ENCODE data around the gene ASB5. TPM values are rescaled to one million over a fixed set of nuclear protein-coding genes. Genes with fewer than 3 reads are reported as not detected.

The ASB5 gene
- total RNA-seq, 2 donors from 2014 or later = 2.8 to 14.6 TPM

DNA sequence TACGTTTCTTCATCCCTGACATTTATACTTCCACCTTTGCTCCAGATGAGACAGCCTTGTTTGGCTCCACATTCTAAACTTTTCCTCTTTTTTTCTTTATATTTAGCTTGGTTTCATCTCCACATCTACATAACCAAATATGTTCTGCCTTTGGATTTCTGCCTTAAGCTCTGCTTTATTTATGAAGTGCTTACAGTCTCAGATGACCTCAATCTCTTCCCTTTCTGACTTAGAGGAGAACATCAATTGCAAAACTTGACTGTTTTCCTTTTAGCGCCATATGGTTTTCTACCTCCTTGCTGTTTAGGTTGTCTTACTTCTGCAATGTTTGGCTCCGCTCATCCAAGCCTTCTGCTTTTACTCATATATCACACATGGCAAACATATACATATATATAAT lies 7.5 kb downstream of the ASB5 start:
- DNase-seq = no peak
- Mint-ChIP-seq H3K36me3 (ENCODE audit: low read depth) (peaks cover 33% of the 10 kb centered on the region), H3K27me3 (ENCODE audit: insufficient read depth) (no peaks in the 10 kb centered on the region), H3K4me1 (peaks cover 47% of the 10 kb centered on the region), H3K27ac (no peak overlapping the region), H3K4me3 (no peak overlapping the region), H3K9me3 (no peaks in the 10 kb centered on the region)
- Histone ChIP-seq H3K36me3 (ENCODE audit: control insufficient read depth, insufficient read depth, low read length) (peaks cover 30% of the 10 kb centered on the region), H3K27me3 (ENCODE audit: control insufficient read depth, insufficient read depth, low read length, poor library complexity, severe bottlenecking) (no peaks in the 10 kb centered on the region), H3K9me3 (ENCODE audit: control insufficient read depth, low read length) (no peaks in the 10 kb centered on the region), H3K9ac (ENCODE audit: extremely low read depth, low read length, poor library complexity, severe bottlenecking) (no peak overlapping the region), H3K4me1 (ENCODE audit: control insufficient read depth, insufficient read depth, low read length) (peaks cover 26% of the 10 kb centered on the region), H3K4me3 (ENCODE audit: low read length) (no peak overlapping the region), H3K27ac (ENCODE audit: low read depth, low read length) (no peak overlapping the region)
- no peak for TF ChIP-seq CTCF (conservative IDR thresholded peaks at IDR 0.05)
- 91 to 100% methylated on average over 2 to 3 of the region's 3 CpGs for WGBS, 2 experiments (ENCODE audit: insufficient coverage in 1 of 2, insufficient read length in 1 of 2)

GRCh38 chr4:176261018-176261417 lies 8.0 kb downstream of the ASB5 start:
- Histone ChIP-seq H3K9me3 (ENCODE audit: control insufficient read depth, low read length) (no peaks in the 10 kb centered on the region), H3K9ac (ENCODE audit: extremely low read depth, low read length, poor library complexity, severe bottlenecking) (no peak overlapping the region), H3K4me1 (ENCODE audit: control insufficient read depth, insufficient read depth, low read length) (peaks cover 30% of the 10 kb centered on the region), H3K27me3 (ENCODE audit: control insufficient read depth, insufficient read depth, low read length, poor library complexity, severe bottlenecking) (no peaks in the 10 kb centered on the region), H3K27ac (ENCODE audit: low read depth, low read length) (no peak overlapping the region), H3K36me3 (ENCODE audit: control insufficient read depth, insufficient read depth, low read length) (peaks cover 30% of the 10 kb centered on the region), H3K4me3 (ENCODE audit: low read length) (no peak overlapping the region)
- no peak for TF ChIP-seq CTCF (conservative IDR thresholded peaks at IDR 0.05)
- no peaks in the 10 kb centered on the region for H3K27me3 Mint-ChIP-seq (ENCODE audit: insufficient read depth)
- DNase-seq = no peak
- H3K4me1 Mint-ChIP-seq = peaks cover 46% of the 10 kb centered on the region
- H3K9me3 Mint-ChIP-seq = no peaks in the 10 kb centered on the region
- WGBS, 2 experiments (ENCODE audit: insufficient coverage in 1 of 2, insufficient read length in 1 of 2) = 94% methylated on average over 3 of the region's 3 CpGs; no CpG with 5 or more reads in 1 of the 2 experiments
- H3K36me3 Mint-ChIP-seq (ENCODE audit: low read depth) = peaks cover 33% of the 10 kb centered on the region
- no peak overlapping the region for H3K27ac Mint-ChIP-seq
- H3K4me3 Mint-ChIP-seq = no peak overlapping the region

DNA sequence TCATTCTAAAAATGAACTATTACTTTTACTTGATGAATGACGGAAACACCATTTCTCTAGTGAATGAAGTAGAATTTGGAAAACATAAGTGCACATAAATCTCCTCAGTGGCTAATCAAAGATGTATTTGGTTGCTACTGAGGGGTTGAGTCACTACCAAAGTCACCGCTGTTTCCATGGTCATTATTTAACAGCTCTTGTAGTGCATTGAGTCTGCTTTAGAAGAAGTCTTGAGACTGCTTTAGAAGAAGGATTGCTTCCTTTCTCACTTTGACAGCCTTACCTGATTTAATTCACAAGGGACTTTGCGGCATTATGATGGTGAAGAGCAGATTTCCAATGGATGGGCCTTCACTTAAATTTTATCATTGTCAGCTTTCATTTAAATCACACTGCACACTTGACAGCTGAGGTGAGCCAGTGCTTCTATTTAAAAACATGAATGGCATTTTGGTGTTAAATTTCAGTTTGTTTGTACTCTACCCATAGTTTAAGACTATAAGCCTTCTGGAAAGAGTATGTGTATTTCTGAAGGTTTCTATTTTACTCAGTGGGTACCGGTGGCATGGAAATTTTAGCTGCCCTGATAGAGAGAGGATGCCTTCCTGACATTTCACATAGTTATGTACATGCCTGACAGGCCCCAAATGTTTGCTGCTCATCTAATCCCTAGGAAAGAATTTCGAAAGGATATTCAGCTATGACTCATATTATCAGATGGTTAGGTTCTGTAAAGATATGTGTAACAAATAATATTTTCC lies 9.5 kb downstream of the ASB5 start:
- no peaks in the 10 kb centered on the region for H3K27me3 Mint-ChIP-seq (ENCODE audit: insufficient read depth)
- H3K36me3 Mint-ChIP-seq (ENCODE audit: low read depth) = peaks cover 38% of the 10 kb centered on the region
- Histone ChIP-seq H3K4me1 (ENCODE audit: control insufficient read depth, insufficient read depth, low read length) (peaks cover 22% of the 10 kb centered on the region), H3K4me3 (ENCODE audit: low read length) (peak overlapping the region; percentile 42), H3K36me3 (ENCODE audit: control insufficient read depth, insufficient read depth, low read length) (peaks cover 39% of the 10 kb centered on the region), H3K9me3 (ENCODE audit: control insufficient read depth, low read length) (peaks cover 8% of the 10 kb centered on the region), H3K9ac (ENCODE audit: extremely low read depth, low read length, poor library complexity, severe bottlenecking) (no peak overlapping the region), H3K27me3 (ENCODE audit: control insufficient read depth, insufficient read depth, low read length, poor library complexity, severe bottlenecking) (no peaks in the 10 kb centered on the region), H3K27ac (ENCODE audit: low read depth, low read length) (no peak overlapping the region)
- H3K4me3 Mint-ChIP-seq = no peak overlapping the region
- no peak for TF ChIP-seq CTCF (conservative IDR thresholded peaks at IDR 0.05)
- peaks cover 1% of the 10 kb centered on the region for H3K9me3 Mint-ChIP-seq
- H3K27ac Mint-ChIP-seq = peak overlapping the region; percentile 61
- peaks cover 33% of the 10 kb centered on the region for H3K4me1 Mint-ChIP-seq
- DNase-seq = no peak
- WGBS, 2 experiments (ENCODE audit: insufficient coverage in 1 of 2, insufficient read length in 1 of 2) = 83 to 94% methylated on average over 1 to 4 of the region's 5 CpGs

Measured in endodermal cell (in vitro differentiated cells).